Measurements from ENCODE around the gene NT5DC4.

NT5DC4 gene

GRCh38 chr2:112722816-112723546 is 2.2 kb downstream of the NT5DC4 start:
- no peak for DNase-seq (ENCODE audit: low read depth)
- no peak overlapping the region for H3K4me3 ChIP-seq (ENCODE audit: low read depth, low read length)
- no peak for TF ChIP-seq CTCF (IDR thresholded peaks at IDR 0.05; ENCODE audit: insufficient read depth, low read depth, low read length, missing control alignments)

- no peak for TF ChIP-seq CTCF (IDR thresholded peaks at IDR 0.05; ENCODE audit: insufficient read depth, low read depth, low read length, missing control alignments)
- no peak for DNase-seq (ENCODE audit: low read depth)
- H3K4me3 ChIP-seq (ENCODE audit: low read depth, low read length) = no peak overlapping the region
Observed at GRCh38 chr2:112723547-112723940, 2.7 kb downstream of the NT5DC4 start.

GRCh38 chr2:112723995-112724394 is 3.2 kb downstream of the NT5DC4 start:
- no peak for TF ChIP-seq CTCF (IDR thresholded peaks at IDR 0.05; ENCODE audit: insufficient read depth, low read depth, low read length, missing control alignments)
- H3K4me3 ChIP-seq (ENCODE audit: low read depth, low read length) = no peak overlapping the region

GRCh38 chr2:112724591-112725525 is 4.0 kb downstream of the NT5DC4 start:
- H3K4me3 ChIP-seq (ENCODE audit: low read depth, low read length) = no peak overlapping the region
- DNase-seq (ENCODE audit: low read depth) = no peak
- TF ChIP-seq CTCF (IDR thresholded peaks at IDR 0.05; ENCODE audit: insufficient read depth, low read depth, low read length, missing control alignments) = peak; percentile 32

More at GRCh38 chr2:112723995-112724394, 3.2 kb downstream of the NT5DC4 start:
- DNase-seq (ENCODE audit: low read depth) = no peak

GRCh38 chr2:112725545-112726457 is 5.0 kb downstream of the NT5DC4 start:
- TF ChIP-seq CTCF (IDR thresholded peaks at IDR 0.05; ENCODE audit: insufficient read depth, low read depth, low read length, missing control alignments) = no peak
- DNase-seq (ENCODE audit: low read depth) = peak; percentile 75
- no peak overlapping the region; the same call in 1 of the 2 replicates for H3K4me3 ChIP-seq (ENCODE audit: low read depth, low read length)

GRCh38 chr2:112726487-112727190 is 5.8 kb downstream of the NT5DC4 start:
- no peak overlapping the region; the same call in 1 of the 2 replicates for H3K4me3 ChIP-seq (ENCODE audit: low read depth, low read length)
- DNase-seq (ENCODE audit: low read depth) = peak; percentile 95
- peak; percentile 99 for TF ChIP-seq CTCF (IDR thresholded peaks at IDR 0.05; ENCODE audit: insufficient read depth, low read depth, low read length, missing control alignments)
